ENCODE data around the gene SKOR1.

SKOR1 gene

DNA sequence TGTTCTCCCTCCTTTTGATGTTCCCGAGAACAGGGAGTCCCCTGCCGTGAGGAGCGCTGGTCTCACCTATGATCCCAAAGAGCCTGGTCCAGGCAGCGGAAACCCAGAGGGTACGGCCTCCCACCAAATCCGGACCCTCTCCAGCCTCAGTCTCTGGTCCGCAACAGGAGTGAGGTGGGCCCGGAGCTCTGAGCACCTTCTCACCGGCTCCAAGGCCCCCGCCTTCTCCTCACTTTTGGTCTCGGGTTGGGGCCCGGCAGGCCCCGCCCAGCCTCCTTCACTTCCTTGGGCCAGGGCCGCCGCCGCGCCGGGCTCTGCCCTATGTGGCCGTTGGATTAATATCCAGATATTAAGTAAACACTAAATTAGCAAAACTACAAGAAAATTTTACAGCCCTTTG, 5.7 kb upstream of the SKOR1 start:
- no peak for DNase-seq

DNA sequence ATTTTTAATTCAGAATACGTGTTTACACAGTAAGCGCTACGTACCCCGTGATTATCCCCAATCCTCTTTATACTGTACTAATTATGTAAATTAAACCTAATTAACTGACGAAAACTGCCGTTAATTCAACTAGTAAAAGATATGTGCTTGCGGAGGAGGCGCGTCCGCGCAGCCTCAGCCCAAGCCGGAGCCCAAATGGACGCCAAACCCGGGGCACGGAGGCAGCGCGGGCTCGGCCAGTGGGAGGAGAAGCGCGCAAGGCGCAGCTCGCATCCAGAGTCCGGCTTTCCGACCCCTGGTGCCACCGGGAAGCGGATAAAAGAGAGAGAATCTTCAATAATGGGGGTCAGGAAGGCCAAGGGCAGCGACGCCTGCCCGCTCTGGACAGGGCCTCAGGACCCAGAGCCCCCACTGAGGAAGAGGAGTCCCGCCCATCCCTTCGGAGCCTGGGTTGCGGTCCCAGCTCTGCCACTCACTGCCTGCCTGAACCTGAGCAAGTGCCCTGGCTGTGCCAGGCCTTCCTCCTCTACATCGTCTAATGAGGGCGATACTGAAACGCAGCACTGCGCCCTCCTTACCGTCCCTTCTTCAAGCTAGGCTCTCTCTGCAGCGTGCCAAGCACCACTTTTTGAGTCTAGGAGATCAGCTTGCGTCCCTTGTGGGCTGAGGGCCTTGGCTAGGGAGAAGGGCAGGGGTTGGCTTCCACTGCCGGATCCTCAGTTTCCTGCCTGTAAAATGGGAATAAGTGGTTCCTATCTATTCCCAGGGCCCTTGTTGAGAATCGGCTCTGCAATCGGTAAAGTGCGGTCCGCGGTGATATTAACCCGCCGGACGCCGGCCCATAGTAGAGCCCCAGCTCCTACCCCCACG, 5.0 kb upstream of the SKOR1 start:
- DNase-seq: no peak

DNA sequence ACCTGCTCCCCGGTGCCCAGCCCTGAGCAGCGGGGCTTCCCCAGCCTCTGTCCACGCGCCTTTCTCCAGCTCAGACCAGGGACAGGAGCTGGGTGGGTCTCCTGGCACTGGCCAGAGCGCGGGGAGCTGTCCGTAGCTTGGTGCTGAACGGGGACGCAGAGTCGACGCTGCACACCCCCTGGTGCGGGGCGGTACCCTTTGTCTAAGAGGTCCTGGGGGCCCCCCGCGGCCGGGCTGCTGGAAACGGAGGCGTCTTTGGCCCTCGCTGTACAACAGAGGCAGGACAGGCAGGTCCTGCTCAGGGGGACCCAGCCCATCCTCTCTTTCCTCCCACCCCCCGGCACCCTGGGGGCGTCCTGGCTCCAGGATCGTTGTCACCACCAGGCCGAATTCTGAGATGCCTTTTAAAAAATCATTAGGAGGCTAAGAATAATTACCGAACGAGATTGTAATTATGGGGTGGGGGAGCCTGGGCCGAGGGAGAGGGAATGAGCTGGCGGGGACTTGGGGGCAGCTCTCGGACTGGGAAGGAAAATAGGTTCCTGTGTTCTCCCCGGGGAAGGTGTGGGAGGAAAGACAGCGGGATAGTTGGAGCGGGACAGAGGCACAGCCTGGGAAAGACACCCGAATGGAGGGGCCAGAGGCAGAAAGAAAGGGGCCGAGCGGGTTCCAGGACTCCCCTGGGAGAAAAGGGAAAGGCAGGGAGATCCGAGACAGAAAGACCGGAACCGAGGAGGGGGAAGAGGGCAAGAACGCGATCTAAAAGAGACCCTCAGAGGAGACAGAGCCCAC, 4.1 kb upstream of the SKOR1 start:
- DNase-seq: no peak

DNA sequence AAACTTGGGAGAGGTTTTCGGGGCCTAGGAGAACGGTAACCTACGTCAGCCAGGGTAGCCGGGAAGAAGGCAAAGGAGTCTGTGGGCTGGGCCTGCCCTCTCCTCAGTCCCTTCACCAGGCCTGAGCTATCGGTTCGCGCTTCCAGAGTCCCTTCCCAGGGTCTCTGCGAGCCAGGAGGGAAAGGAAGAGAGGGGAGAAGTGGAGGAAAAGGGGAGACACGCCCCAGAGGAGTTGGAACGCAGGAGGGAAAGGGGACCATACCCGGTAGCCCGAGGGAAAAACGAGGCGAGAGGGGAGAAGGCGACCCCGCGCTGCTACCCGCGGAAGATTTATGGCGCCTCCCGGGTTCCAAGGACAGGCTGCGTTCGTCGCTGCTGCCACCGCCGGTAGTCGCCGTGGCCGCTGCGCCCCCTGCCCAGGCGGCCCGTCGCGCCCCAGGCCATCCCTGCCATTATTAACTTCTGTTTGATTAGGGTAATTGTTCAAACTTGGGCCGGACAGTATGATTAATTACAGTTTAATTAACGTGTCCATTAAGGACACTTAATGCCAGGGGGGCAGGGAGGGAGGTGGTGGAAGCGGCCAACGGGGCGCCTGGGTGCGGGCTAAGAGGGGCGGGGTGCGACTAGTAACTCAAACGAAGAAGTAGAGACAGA, 3.4 kb upstream of the SKOR1 start:
- DNase-seq: no peak

DNA sequence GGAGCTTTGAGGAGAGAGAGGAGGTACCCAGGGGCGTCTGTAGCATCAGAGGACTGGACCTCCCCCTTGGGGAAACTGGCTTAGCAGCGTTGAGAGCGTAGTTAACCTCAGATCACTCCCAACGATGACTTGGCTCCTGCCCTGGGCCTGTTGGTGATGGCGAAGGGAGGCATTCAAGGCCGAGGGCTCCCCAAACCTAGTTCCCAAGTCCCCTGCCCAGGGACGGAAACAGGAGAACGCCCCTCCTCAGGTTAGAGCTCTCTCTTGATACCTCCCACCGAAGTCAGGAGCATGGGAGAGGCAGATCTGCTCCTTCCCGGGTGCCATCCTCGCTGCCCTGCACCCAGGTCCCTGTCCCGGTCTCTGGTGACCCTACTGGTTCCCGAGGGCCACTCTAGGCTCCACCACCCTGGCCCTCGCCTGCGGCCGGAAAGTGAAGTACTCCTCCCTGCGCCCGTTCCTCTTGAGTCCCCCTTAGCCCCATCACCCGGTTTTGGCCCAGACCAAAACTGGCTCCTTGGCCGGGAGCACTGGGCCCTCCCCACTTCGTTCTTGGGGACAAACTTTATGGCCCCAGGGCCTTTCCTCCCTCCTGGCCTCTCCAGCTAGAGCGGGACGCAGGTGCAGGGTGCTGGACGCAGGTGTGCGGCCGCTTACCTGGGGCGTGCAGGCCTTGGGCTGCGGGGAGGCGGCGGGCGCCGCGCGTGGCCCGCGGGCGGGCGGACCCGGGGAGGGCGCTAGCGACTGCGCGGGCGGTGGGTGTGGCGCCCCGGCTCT, 2.6 kb upstream of the SKOR1 start:
- DNase-seq: no peak

DNA sequence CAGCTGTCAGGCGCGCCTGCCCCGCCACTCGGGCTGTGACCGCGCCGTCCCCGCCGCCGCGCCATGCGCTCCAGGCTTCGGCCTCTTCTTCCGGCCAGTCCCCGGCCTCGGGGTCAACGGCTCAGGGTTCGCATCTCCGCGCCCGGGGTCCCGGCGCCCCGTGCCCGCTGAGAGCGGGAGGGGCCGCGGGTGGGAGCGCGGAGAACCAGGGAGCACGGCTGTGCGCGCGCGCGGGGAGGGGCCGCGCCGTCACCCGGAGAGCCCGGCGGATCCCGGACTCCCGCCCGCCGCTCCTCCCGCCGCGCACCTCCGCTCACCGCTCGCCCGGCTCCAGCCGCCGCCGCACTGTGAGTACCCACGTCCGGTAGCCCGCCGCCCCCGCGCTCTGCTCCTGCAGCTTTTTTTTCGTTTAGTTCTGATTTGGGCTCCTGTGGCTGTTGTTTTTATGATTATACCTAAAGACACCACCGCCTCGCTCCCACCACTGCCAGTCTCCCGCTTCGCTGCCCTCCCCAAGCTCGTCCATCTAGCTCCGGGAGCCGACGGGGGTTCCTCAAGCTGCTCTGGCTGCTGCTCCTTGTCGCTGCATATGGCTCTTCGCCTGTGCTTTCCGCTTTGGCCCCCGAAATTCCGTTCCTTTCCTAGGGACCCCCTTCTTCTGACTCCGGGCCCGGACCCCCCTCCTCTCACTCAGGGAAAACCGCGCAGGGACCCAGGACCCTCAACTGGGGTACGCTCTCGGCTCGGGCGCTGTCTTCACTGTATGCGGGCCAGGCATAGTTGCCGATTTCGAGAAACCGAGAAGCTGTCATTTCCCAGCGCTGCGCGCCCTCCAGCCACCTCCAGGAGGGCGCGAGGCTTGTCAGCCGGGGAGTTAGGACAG, 1.8 kb upstream of the SKOR1 start:
- no peak for DNase-seq

DNA sequence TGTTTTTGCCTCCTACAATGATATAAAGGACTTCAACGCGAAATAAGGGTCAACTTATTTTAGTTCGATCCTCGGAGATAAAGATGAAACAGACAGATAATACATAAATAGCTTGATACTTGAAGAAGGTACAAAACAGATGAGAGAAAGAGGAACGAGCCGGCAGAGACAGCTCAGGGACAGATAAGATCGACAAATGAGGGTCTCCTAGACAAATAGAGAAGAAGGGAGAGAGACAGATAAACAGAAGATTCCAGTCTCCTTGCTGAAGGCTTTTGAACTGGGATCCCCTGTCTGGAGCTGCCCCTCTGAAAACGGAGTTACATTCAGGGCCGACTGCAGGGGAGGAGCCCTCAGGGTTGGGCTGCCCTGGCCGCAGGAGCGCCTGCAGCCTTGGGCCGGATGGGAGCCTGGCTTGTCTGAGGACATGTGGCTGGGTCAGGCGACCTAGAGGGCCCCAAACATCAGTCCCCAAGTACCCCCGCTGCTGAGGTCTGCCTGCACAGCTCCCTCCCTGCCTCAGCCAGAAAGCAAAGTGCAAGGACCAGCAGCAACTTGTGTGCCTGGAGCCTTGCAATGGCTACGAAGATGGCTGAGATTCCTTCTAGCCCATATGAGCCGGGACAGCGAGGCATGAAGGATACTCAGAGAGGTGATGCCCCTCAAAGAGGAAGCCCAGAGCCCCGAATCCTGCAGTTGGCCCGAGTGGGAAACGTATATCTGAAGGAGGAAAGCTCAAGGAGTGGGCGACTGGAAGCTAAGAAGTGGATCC, 926 bp upstream of the SKOR1 start:
- DNase-seq: no peak

DNA sequence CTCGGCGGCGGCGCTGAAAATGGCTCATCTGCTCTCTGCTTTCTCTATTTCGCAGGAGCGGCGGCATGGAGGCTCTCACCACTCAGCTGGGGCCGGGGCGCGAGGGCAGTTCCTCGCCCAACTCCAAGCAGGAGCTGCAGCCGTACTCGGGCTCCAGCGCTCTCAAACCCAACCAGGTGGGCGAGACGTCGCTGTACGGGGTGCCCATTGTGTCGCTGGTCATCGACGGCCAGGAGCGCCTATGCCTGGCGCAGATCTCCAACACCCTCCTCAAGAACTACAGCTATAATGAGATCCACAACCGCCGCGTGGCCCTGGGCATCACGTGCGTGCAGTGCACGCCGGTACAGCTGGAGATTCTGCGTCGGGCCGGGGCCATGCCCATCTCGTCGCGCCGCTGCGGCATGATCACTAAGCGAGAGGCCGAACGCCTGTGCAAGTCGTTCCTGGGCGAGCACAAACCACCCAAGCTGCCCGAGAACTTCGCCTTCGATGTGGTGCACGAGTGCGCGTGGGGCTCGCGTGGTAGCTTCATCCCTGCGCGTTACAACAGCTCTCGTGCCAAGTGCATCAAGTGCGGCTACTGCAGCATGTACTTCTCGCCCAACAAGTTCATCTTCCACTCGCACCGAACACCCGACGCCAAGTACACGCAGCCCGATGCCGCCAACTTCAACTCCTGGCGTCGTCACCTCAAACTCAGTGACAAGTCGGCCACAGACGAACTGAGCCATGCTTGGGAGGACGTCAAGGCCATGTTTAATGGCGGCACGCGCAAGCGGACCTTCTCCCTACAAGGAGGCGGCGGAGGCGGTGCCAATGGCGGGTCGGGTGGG, 790 bp downstream of the SKOR1 start:
- DNase-seq: no peak

DNA sequence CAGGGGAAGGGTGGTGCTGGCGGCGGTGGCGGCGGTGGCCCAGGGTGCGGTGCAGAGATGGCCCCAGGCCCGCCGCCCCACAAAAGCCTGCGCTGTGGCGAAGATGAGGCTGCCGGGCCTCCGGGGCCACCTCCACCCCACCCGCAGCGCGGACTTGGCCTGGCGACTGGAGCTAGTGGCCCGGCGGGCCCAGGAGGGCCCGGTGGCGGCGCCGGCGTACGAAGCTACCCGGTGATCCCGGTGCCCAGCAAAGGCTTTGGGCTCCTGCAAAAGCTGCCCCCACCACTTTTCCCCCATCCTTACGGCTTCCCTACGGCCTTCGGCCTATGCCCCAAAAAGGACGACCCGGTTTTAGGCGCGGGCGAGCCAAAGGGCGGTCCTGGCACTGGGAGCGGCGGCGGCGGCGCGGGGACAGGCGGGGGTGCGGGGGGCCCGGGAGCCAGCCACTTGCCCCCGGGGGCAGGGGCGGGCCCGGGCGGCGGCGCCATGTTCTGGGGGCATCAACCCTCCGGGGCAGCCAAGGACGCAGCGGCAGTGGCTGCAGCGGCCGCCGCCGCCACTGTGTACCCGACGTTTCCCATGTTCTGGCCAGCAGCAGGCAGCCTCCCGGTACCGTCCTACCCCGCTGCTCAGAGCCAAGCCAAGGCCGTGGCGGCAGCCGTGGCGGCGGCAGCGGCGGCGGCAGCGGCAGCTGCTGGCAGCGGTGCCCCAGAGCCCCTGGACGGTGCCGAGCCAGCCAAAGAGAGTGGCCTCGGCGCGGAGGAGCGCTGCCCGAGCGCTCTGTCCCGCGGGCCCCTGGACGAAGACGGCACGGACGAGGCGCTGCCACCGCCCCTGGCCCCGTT, 1.6 kb downstream of the SKOR1 start:
- DNase-seq: no peak

DNA sequence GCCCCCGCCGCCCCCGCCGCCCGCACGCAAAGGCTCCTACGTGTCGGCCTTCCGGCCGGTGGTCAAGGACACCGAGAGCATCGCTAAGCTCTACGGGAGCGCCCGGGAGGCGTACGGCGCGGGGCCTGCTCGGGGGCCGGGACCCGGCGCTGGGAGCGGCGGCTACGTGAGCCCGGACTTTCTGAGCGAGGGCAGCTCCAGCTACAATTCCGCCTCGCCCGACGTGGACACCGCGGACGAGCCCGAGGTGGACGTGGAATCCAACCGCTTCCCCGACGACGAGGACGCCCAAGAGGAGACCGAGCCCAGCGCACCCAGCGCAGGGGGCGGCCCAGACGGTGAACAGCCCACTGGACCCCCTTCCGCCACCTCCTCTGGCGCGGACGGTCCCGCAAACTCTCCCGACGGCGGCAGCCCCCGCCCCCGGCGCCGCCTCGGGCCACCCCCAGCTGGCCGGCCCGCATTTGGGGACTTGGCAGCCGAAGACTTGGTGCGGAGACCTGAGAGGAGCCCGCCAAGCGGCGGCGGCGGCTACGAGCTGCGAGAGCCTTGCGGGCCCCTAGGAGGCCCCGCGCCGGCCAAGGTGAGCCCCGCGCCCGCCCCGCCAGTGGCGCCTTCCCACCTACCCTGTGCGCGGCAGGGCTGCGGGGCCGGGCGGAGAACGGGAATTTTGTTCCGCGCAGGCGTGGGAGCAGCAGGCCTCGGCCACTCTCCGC, 2.4 kb downstream of the SKOR1 start:
- no peak for DNase-seq

DNA sequence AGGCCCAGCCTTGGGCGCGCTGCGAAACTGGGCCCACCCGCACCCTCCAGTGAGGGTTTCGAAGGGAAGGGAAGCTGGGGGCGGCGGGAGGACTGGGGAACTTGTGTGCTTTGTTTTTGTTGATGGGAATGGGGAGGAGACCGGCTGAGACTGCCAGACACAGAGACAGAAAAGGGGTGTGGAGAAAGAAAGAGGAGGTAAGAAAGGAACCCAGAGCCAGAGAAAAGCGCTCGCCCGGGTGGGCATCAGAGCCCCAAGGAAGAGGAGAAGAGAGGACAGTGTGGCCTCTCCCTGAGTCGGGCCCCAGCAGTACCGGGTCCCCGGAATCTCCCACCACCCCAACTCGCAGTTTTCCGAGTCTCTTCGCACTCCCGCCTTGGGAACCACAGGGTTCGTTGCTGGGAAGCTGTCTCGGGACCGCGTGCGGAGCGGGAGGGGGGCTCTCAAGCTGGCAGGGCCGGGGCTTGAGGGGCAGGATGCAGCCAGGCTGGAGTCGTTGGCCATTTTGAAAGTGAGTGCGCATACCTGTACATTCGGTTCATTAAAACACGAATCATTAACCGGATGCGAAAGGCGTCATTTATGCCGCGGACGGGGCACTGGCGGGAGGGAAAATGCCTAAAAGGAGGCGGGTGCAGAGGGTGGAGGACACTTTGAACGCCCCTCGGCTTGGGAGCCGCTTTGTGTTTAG, 3.1 kb downstream of the SKOR1 start:
- DNase-seq: no peak

DNA sequence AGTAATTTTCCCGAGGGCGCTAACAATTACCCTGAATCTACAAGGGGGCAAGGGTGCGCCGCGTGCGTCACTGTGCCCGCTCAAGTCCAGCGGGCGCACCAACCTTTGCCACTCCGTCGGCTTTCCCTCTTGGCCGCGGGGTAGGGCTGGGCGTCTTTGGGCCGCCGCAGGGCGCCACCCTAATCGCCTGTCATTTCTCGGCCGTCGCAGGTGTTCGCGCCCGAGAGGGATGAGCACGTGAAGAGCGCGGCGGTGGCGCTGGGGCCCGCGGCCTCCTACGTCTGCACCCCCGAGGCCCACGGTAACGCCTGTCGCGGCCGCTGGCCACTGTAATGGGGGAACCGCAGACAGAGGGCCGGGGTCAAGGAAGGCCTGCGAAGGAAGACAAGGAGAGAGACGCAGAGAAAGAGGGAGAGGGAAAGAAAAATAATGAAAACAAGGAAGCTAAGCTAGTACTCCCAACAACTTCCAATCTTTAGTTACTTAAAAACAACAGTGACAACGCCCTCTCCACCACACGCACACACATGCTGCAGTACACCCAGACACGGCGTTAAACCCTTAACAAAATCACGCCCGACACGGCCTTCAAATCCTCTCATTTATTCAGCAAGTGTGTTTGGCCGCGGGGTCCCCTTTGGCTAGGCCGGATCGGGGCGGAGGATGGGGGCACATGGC, 3.8 kb downstream of the SKOR1 start:
- no peak for DNase-seq

DNA sequence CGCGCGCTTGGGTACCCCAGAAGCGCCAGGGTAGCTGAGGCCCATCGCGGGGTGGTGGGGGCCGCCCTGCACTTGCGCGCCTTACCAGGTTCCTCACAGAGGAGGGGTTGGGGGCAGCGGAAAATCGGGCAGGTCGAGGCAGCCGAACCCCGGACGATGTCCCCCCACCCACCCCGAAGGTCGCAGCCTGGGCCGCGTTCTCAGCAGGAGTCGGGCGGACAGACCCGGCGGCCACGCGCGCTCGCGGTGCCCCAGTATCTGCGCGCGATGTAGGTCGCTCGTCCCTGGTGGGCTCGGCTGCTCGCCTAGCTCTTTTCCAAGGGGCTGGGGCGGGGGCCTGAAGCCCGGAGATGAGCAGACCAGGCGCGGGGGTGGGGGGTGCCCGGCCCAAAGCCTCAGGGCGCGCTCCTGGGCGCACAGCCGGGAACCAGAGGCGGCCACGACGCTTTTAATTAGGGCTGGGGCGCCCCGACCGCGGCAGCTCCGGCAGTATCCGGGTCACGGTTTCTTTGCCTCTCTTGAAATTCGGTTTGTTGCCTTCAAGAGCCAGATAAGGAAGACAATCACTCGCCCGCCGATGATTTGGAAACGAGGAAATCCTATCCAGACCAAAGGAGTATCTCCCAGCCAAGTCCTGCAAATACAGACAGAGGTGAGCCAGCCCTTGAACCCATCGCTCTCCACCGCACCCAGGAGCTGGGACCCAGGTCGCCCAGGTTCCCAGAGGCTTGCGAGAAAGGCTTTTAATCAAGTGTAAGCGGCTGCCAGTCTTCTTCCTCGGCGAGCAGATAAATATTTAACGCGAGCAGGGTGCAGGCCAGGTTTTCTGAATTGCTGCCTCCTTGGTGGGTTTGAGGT, 4.6 kb downstream of the SKOR1 start:
- DNase-seq: no peak

DNA sequence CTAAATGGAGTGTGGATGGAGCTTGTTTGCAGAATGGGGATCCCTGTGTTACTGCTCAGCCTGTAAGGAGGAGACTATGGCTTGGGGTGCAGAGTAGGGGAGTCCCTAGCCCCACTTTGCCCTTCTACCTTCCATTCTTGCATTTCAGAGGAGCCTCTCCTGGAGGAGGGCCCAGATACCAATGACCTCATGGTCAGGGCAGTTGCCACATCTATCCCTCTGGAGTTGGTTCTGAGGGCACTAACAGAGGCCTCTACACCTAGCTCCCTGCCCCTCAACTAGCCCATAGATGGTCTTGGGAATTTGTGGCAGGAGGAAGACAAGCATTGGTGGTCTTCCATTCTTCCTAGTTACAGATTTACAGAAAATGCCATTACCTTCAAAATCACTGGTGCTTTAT, 6.1 kb downstream of the SKOR1 start:
- no peak for DNase-seq

DNA sequence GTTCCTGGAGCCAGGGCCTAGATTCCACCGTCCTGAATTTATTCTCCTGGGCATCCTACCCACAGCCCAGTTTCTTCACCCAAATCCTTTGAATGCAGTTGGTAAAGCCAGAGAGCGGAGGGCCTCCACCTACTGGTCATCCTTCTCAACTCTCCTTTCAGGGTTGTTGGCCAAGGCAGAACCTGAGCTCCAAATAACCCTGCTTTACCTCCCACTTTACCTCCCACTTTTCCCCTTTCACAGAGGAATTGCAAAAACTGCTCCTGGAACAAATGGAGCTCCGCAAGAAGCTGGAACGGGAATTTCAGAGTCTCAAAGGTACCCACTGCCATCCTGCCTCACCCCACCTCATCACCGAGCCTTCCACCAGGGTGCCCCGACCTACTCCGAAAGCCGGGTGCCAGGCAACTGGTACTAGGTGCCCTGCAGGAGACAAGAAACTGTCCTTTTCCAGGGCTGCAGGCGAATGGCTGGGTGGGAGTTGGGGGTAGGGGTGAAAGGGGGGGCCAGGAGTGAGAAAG, 6.8 kb downstream of the SKOR1 start:
- no peak for DNase-seq

Data from midbrain (tissue), 1 donor.